Activated naive CD8-positive, alpha-beta T cell treated with anti-CD3 and anti-CD28 coated beads, Interleukin-2, amount 50 U/mL, for 24 hours (primary cell): Measurements from ENCODE around the gene UBALD1.
A peak's percentile ranks its signal among the peaks of the same experiment; 100 is the strongest.
"Not testable (repeated sequence)": the region's sequence is repeated elsewhere in the genome, so short reads cannot be mapped to it uniquely, and the experiment has no call there.

ENCODE experiments used
- ATAC-seq: fragments of 150-1000 bp; cut with Tn5 transposase; one replicate; pipeline ENCODE4 v1.10.0; 2021
- DNase-seq: peaks from one replicate; pipeline ENCODE4 v3.0.0; 2021
- H3K27ac Mint-ChIP-seq: one replicate; pipeline ENCODE4 v1.8.0; 2021; ENCODE audit warnings: mild to moderate bottlenecking, mixed read lengths
- H3K27me3 Mint-ChIP-seq: one replicate; pipeline ENCODE4 v1.8.0; 2021; ENCODE audit warnings: mixed read lengths
- H3K36me3 Mint-ChIP-seq: one replicate; pipeline ENCODE4 v1.8.0; 2021; ENCODE audit warnings: low read depth, mixed read lengths
- H3K4me1 Mint-ChIP-seq: one replicate; pipeline ENCODE4 v1.8.0; 2021; ENCODE audit warnings: mixed read lengths
- H3K4me3 Mint-ChIP-seq: one replicate; pipeline ENCODE4 v1.8.0; 2021; ENCODE audit warnings: mild to moderate bottlenecking, moderate library complexity, mixed read lengths
- H3K9me3 Mint-ChIP-seq: one replicate; pipeline ENCODE4 v1.8.0; 2021; ENCODE audit warnings: mixed read lengths

UBALD1 gene

DNA sequence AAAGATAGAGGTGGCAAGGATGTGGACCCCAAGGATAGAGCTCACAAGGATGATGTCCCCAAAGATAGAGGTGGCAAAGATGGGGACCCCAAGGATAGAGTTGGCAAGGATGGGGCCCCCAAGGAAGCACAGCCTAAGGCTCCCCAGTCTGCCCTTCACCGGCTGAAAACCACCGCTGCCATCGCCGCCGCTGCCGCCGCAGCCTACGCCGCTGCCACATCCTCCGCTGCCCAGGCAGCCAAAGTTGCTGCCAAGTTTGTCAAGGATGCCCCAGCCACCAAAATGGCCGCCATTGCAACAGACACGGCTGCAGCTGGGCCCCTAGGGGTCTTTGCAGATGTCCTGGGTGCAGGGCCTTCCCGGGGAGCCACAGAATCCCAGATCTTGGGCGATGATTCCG lies 38.7 kb downstream of the UBALD1 start:
- Mint-ChIP-seq H3K36me3 (no peaks in the 10 kb centered on the region), H3K4me1 (no peaks in the 10 kb centered on the region), H3K27ac (no peak overlapping the region), H3K27me3 (no peaks in the 10 kb centered on the region), H3K4me3 (no peak overlapping the region), H3K9me3 (no peaks in the 10 kb centered on the region)
- DNase-seq (no peak), ATAC-seq (no peak)

DNA sequence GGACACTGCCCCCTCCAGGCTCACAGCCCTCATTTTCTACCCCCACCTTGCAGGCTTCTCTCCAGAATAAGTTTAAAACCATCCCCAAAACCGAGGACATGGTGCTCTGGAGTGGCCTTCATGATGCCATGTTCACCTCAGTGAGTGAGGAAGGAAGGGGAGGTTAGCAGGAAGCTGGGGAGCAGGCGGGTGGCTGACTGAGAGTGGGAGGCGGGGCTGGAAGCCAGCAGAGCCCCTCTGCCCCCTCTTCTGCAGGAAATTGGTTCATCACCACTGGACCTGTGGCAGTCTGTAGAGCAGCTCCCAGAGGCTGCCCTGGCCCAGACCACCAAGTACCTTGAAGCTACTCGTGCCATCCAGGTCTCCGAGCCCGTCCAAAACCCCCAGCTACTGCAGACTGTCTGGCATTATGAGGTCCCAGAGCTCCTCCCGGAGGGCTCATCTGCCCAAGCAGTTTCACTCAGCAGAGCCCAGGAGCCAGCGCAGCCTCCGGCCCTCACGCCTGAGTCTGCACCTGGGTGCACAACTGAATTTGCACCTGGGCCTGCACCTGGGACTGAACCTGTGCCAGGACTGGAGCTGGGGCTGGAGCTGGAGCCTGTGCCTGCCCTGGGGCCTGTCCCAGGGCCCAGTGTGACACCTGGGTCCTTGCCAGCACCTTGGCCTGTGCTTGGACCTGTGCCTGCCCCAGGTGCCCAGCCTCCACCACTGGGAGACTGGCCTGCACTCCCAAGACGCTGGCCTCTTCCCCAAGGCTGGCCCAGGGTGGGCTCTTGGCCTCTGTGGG lies 39.6 kb downstream of the UBALD1 start:
- DNase-seq (no peak), ATAC-seq (peak; percentile 36)
- H3K4me3 Mint-ChIP-seq = no peak overlapping the region
- no peaks in the 10 kb centered on the region for H3K27me3 Mint-ChIP-seq
- no peaks in the 10 kb centered on the region for H3K4me1 Mint-ChIP-seq
- H3K36me3 Mint-ChIP-seq = no peaks in the 10 kb centered on the region
- H3K9me3 Mint-ChIP-seq = no peaks in the 10 kb centered on the region
- no peak overlapping the region for H3K27ac Mint-ChIP-seq

DNA sequence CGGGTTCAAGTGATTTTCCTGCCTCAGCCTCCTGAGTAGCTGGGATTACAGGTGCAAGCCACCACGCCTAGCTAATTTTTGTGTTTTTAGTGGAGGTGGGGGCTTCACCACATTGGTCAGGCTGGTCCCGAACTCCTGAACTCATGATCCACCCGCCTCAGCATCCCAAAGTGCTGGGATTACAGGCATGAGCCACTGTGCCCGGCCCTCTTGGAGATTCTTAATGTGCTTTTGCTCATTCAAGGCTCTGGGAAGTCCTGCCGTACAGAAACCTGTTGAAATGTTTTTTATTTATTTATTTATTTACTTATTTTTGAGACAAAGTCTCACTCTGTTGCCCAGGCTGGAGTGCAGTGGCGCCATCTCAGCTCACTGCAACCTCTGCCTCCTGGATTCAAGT lies 40.8 kb downstream of the UBALD1 start:
- ATAC-seq = not testable (repeated sequence)

DNA sequence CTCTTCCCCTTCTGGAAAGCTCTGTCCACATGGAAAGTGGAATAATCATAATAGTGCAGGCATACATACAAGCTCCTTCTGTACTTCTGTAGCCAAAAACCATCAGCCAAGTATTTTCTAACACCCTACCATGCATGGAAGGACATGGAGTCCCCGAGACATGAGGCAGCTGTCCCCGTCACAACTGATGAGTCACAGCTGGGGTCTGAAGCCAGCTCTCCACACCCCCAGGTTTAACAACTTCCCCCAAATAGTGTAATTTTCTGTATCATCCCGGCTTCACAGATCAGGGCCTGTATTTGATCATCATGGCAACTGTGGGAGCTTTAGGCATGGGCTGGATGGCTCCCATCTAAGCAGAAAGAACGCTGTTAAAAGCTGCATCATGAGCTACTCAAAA lies 42.0 kb downstream of the UBALD1 start:
- H3K27ac Mint-ChIP-seq = no peak overlapping the region

More for the DNA sequence above, 40.8 kb downstream of the UBALD1 start:
- H3K36me3 Mint-ChIP-seq, DNase-seq, H3K4me3 Mint-ChIP-seq, H3K9me3 Mint-ChIP-seq, H3K27ac Mint-ChIP-seq, H3K27me3 Mint-ChIP-seq, H3K4me1 Mint-ChIP-seq: not testable (repeated sequence)

DNA sequence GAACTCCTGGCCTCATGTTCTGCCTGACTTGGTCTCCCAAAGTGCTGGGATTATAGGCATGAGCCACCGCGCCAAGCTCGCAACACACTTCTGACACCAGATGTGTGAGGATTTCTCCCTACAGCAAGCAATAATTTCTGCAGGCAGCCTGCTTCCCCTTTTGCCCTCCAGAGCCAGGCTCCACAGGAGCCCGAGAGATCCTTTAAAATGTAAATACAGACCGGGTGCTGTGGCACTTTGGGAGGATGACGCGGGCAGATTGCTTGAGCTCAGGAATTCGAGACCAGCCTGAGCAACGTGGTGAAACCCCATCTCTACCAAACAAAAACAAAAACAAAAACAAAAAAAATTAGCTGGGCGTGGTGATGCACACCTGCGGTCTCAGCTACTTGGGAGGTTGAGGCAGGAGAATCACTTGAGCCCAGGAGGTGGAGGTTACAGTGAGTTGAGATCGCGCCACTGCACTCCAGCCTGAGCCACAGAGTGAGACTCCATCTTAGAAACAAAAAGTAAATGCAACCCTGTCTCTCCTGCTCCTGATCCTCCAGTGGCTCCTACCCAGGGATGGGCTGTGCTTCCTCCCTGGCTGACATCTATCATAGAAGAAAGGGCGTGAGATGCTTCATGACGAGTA lies 43.9 kb downstream of the UBALD1 start:
- Mint-ChIP-seq H3K36me3 (no peaks in the 10 kb centered on the region), H3K27ac (no peak overlapping the region), H3K4me3 (no peak overlapping the region), H3K27me3 (no peaks in the 10 kb centered on the region), H3K4me1 (no peaks in the 10 kb centered on the region), H3K9me3 (no peaks in the 10 kb centered on the region)
- ATAC-seq (no peak), DNase-seq (no peak)

More for the DNA sequence above, 42.0 kb downstream of the UBALD1 start:
- DNase-seq (no peak), ATAC-seq (no peak)
- no peaks in the 10 kb centered on the region for H3K4me1 Mint-ChIP-seq
- H3K4me3 Mint-ChIP-seq = no peak overlapping the region
- H3K36me3 Mint-ChIP-seq = no peaks in the 10 kb centered on the region
- H3K9me3 Mint-ChIP-seq = no peaks in the 10 kb centered on the region
- no peaks in the 10 kb centered on the region for H3K27me3 Mint-ChIP-seq

DNA sequence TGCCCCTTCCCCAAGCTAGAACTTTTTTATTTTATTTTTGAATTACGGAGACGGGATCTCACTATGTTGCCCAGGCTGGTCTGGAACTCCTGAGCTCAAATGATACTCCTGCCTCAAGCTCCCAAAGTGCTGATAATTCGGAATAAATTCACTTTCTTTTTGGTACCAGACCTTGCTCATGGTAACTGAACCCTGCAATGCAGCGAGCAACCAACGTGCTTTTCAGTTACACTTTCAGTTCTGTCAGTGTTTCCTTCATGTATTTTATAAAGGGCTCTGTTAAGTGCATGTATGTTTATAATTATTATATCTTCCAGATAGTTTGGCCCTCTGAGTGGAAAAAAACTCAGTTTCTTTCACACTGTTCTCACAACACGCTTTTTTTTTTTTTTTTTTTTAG lies 44.6 kb downstream of the UBALD1 start:
- no peaks in the 10 kb centered on the region for H3K27me3 Mint-ChIP-seq
- H3K36me3 Mint-ChIP-seq = no peaks in the 10 kb centered on the region
- H3K27ac Mint-ChIP-seq = no peak overlapping the region
- DNase-seq (no peak), ATAC-seq (no peak)
- H3K4me3 Mint-ChIP-seq = no peak overlapping the region
- no peaks in the 10 kb centered on the region for H3K4me1 Mint-ChIP-seq
- H3K9me3 Mint-ChIP-seq = no peaks in the 10 kb centered on the region

DNA sequence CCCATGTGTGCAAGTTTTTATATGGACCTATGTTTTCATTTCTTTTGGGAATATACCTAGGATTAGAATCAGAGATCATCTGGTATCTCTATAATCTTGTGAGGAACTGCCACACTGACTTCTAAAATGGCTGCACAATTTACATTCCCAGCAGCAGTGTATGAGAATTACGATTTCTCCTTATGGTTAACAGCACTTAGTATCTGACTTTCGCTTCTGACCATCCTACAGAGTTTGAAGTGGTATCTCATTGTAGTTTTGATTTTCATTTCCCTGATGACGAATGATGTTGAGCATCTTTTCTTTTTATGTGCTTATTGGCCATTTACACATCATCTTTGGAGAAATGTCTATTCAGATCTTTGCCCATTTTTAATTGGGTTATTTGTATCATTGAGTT lies 48.5 kb downstream of the UBALD1 start:
- no peaks in the 10 kb centered on the region for H3K4me1 Mint-ChIP-seq
- DNase-seq (no peak), ATAC-seq (no peak)
- H3K27me3 Mint-ChIP-seq = no peaks in the 10 kb centered on the region
- no peak overlapping the region for H3K4me3 Mint-ChIP-seq
- H3K9me3 Mint-ChIP-seq = no peaks in the 10 kb centered on the region
- no peak overlapping the region for H3K27ac Mint-ChIP-seq
- no peaks in the 10 kb centered on the region for H3K36me3 Mint-ChIP-seq

DNA sequence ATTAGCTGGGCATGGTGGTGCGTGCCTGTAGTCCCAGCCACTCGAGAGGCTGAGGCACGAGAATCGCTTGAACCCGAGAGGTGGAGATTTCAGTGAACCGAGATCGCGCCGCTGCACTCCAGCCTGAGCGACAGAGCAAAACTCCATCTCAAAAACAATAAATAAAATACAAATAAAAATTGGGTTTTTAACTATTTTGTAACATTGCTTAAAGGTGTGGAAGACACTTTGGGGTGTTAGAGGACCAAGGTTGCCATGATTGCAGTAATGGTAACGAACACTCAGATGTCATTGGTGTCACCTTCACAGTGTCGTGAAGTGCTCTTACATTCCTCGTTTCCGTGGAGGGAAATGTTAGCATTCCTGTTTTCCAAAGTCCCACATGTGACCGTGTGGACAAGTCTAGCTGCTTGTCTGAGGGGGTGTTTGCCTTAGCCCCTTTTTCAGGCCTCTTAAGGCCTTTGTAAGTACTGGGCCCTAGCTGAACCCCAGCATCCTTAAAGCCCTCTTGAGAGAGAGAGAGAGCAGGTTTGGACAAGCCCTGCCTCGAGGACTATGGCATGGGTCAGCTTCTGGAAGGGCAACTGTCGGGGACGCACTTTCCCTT lies 49.9 kb downstream of the UBALD1 start:
- DNase-seq (no peak), ATAC-seq (no peak)
- no peaks in the 10 kb centered on the region for H3K36me3 Mint-ChIP-seq
- H3K4me1 Mint-ChIP-seq = no peaks in the 10 kb centered on the region
- H3K27ac Mint-ChIP-seq = no peak overlapping the region
- no peak overlapping the region for H3K4me3 Mint-ChIP-seq
- H3K9me3 Mint-ChIP-seq = no peaks in the 10 kb centered on the region
- no peaks in the 10 kb centered on the region for H3K27me3 Mint-ChIP-seq

DNA sequence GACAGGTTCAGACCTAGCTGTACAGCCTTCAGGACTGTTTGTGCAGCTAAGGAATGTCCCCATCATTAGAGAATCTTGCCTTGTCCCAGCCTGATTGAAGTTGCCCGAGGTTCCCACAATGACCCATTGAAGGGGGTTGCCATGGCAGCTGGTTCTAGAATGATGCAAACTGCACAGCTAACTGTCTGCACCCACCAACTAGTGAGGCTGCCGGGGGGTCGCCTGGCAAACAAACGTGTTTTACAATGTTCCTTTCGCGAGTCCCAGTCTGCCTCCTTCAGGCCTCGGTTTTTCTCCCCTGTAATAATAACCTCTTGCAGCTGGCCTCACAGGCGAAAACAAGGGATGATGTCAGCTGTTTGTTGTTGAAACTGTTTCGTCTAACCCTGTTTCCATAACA lies 53.1 kb downstream of the UBALD1 start:
- Mint-ChIP-seq H3K27me3 (peaks cover 2% of the 10 kb centered on the region), H3K4me1 (no peaks in the 10 kb centered on the region), H3K27ac (no peak overlapping the region), H3K36me3 (no peaks in the 10 kb centered on the region), H3K4me3 (no peak overlapping the region), H3K9me3 (no peaks in the 10 kb centered on the region)
- ATAC-seq = no peak
- DNase-seq = no peak
